Sigmoid colon (tissue), 4 donors: ENCODE measurements around the gene RHBDL3.

Experiments
- POLR2A ChIP-seq, 2 donors: fragments of 450-650 bp; IDR thresholded peaks; one replicate each; pipeline ENCODE4 v1.6.1; 2016; ENCODE audit warnings: antibody characterized with exemption in 2 of 2, mild to moderate bottlenecking in 2 of 2, moderate library complexity in 2 of 2
- POLR2AphosphoS5 ChIP-seq, 4 donors: sonication (generic); formaldehyde crosslinking; IDR thresholded peaks; one replicate each; pipeline ENCODE4 v1.6.1; 2017; ENCODE audit warnings: antibody characterized with exemption in 4 of 4
- TF ChIP-seq, protein P1 (sequence below), 4 experiments: fragments of 450-650 bp in 3 of 4; fragments of 200-600 bp in 1 of 4; IDR thresholded peaks; one replicate each; pipeline ENCODE4 v1.5.1; 2016 to 2019; ENCODE audit warnings: antibody characterized with exemption in 4 of 4, mild to moderate bottlenecking in 3 of 4, moderate library complexity in 2 of 4

DNA sequence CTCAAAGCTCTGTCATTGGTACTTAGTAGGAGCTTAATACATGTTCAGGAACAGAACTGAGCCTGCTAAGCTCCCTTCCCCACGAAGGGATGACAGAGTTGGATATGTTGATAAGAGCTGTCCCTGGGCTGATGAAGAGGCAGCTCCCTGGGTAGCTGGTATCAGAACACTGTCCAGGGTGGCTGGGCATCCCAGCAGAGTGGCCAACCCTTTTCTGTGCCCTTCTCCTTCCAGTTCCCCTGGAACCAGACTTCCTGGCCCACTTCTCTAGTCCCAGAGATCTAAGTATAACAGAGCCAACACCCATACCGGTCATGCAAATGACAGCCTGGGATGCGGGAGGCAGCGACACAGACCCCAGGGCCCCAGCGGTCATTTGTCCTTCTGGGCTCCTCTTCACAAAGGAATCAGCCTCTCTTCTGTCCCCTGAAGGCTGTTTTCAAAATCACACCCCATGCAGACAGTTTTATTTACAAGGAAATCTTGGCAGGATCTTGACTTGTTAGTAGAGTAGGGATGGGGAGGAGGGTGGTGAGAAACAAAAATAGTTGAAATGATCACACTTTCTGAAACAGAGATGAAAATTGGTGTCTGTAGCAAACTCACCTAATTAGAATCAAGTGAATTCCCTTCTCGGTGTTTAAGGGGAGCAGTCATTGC is 1.4 kb upstream of the RHBDL3 start:
- TF ChIP-seq POLR2AphosphoS5 (IDR thresholded peaks at IDR 0.05) (no peak), POLR2A (IDR thresholded peaks at IDR 0.05) (no peak)
- TF ChIP-seq, protein P1, sequence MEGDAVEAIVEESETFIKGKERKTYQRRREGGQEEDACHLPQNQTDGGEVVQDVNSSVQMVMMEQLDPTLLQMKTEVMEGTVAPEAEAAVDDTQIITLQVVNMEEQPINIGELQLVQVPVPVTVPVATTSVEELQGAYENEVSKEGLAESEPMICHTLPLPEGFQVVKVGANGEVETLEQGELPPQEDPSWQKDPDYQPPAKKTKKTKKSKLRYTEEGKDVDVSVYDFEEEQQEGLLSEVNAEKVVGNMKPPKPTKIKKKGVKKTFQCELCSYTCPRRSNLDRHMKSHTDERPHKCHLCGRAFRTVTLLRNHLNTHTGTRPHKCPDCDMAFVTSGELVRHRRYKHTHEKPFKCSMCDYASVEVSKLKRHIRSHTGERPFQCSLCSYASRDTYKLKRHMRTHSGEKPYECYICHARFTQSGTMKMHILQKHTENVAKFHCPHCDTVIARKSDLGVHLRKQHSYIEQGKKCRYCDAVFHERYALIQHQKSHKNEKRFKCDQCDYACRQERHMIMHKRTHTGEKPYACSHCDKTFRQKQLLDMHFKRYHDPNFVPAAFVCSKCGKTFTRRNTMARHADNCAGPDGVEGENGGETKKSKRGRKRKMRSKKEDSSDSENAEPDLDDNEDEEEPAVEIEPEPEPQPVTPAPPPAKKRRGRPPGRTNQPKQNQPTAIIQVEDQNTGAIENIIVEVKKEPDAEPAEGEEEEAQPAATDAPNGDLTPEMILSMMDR (IDR thresholded peaks at IDR 0.05) = no peak
